Stimulated activated CD8-positive, alpha-beta memory T cell treated with anti-CD3 and anti-CD28 coated beads, Interleukin-15, amount 100 ng/mL, for 1 hour (primary cell): ENCODE measurements around the gene FHIP1B.
"Not testable (repeated sequence)": the region's sequence is repeated elsewhere in the genome, so short reads cannot be mapped to it uniquely, and the experiment has no call there.

ENCODE experiments used
- DNase-seq: peaks from one replicate; pipeline ENCODE4 v3.0.0-alpha.2; 2020; ENCODE audit warnings: low read depth

FHIP1B gene

GRCh38 chr11:6234387-6235107 is at the start of gene FHIP1B:
Gene FHIP1B (minus strand): TSS chr11:6234636. CDS start chr11:6224516, 10,120 bp downstream.
- DNase-seq, result peak; percentile 97

- DNase-seq, result no peak
These were observed 49.1 kb upstream of the FHIP1B start for GRCh38 chr11:6283453-6284023.

GRCh38 chr11:6280809-6281208 is 46.4 kb upstream of the FHIP1B start:
- DNase-seq, result not testable (repeated sequence)

DNA sequence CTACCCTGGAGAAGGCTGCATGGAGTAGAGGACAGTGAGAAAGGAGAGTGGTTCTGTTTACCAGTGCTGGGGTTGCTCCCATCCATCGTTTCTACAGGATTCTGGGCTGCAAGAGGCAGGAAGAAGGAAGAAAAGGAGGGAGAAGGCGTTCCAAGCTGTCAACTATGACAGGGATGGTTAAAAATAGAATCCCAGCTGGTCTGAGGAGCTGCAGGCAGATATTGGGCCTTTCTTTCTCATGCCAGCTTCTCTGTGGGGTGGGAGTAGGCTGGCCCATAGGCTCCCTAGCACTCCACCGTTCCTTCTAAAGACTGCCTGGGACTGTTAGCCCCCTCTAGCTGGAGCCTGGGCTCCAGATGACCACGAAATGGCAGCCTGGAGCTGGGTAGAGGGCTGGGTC is 38.8 kb upstream of the FHIP1B start:
- no peak for DNase-seq

DNA sequence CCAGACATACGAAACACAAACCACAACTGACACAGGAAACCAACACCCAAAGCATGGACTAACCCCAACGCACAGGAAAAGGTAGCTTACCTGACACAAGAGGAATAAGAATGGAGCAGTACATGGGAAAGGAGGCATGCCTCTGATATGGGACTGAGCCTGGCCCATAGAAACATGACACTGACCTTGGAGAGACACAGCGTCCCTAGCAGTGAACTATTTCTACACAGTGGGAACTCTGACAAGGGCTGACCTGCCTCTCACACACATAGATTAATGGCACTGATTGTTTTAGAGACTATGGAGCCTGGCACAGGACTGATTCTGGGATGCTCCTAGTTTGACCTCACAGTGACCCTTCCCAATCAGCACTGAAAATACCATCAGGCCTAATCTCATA is 37.2 kb upstream of the FHIP1B start:
- DNase-seq, result no peak

DNA sequence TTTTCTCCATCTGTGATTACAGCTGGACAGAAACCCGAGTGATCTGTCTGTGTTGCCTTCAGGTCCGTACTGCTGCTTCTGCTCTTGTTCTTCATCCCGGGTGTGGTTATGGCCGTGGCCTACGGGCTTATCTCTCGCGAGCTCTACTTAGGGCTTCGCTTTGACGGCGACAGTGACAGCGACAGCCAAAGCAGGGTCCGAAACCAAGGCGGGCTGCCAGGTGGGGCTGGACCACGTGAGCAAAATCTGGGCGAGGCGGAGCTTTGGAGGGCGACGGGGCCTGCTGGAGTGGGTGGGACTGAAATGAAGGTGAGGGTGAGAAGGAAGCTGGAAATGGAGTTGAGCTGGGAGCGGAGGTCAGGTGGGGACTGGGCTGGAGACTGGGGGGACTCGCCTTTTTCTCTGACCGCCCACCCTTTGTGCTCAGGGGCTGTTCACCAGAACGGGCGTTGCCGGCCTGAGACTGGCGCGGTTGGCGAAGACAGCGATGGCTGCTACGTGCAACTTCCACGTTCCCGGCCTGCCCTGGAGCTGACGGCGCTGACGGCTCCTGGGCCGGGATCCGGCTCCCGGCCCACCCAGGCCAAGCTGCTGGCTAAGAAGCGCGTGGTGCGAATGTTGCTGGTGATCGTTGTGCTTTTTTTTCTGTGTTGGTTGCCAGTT is 36.3 kb upstream of the FHIP1B start:
- no peak for DNase-seq

- no peak for DNase-seq
These were observed 35.6 kb upstream of the FHIP1B start for GRCh38 chr11:6269994-6270393.

DNA sequence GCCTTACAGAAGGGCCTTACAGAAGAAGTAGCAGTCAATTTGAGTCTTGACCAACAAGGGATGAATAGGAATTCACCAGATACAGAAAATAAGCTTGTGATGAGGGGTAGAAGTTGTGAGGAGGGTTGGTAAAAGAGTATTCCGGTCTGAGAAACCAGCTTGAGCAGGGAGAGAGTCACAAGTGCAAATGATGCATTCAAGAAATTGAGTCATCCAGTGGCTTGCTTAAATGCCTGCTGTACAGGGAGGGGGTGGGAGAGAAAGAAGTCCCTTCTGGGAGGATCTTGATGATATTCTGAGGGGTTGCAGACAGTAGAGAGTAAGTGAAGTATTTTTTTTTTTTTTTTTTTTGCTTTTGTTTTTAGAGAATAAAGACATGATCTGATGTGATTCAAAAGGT is 34.4 kb upstream of the FHIP1B start:
- DNase-seq, result no peak

DNA sequence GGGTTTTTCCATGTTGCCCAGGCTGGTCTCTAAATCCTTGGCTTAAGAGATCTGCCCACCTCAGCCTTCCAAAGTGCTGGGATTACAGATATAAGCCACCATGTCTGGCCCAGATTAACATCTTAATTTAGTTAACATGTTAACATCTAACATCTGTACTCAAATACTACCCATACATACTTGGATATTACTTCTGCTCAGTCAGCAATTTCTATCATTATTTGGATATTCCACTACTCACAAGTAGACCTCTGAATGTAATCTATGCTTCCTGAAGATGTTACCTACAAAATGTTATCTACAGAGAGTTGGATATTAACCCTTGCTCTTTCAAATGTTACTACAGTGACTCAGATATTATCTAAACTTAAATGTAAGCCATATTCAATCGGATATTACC is 29.2 kb upstream of the FHIP1B start:
- DNase-seq, result no peak

DNA sequence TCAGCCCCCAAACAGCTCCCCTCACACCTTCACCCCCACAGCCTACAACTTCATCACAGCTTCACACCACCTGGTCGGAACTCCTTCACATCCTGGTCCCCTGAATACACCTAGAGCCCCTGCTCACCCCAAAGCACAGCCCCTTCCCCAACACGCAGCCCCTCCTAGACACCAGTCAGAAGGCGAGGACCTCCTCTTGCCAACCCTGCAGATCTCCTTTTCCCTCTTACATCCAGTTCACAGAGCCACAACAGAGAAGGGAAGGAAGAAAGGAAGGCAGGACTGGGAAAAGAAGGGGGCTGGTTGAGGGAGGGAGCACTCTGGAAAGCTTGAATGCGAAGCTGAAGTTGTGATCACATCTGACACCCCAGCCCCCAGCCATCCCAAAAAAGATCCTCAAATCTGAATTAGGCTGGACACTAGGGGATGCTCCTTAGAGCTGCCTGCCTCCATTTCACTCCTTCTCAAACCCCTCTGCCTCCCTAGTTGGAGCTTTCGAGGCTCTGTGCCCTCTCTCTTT is 25.8 kb upstream of the FHIP1B start:
- DNase-seq, result no peak

DNA sequence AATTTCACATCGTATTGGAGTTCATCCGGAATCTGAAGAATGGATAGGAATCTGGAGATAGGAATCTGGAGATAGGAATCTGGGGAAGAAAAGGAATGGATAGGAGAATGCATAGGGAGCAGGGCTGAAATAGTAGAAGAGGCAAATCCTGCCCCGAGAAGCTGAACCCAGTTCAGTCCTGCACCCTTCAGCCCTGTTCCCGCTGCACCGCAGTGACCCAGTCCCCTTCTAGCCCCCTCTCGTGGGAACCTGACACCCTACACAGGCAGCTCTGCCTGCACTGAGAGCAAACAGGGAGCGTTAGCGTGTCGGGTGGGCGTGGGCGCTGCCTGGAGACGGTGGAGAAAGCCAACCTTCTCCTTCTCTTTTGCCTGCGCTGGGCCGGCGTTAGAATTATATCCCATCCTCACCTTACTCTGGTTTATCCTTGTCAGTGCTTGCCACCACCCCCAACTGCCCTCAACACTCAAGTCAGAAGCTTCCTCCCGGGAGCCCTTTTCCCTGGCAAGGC is 24.2 kb upstream of the FHIP1B start:
- DNase-seq, result no peak

GRCh38 chr11:6258141-6258540 is 23.7 kb upstream of the FHIP1B start:
- DNase-seq, result no peak

- DNase-seq, result no peak
These were observed 18.8 kb upstream of the FHIP1B start for GRCh38 chr11:6253197-6253596.

DNA sequence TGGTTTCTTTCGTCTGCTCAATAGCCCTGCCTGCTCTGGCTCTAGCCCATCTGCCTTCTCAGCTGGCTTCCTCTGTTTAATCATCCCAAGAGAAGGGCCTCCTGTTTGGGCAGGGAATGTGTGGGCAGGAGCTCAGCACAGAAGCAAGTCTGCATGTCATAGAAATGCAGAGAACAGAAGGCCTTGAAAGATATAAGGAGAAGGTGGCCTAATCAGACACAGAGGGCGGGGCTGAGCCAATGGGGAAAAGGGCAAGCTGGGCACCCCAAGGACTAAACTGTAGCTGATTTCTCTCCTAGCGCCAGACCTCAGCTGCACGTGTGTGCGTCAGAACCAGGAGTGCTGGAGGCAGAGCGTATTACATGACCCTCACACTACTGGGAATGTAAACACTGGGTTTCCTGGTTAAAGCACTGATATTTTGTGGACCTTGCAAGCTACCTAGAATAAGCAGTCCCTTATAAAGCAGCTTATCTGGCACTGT is 17.6 kb upstream of the FHIP1B start:
- DNase-seq, result no peak

DNA sequence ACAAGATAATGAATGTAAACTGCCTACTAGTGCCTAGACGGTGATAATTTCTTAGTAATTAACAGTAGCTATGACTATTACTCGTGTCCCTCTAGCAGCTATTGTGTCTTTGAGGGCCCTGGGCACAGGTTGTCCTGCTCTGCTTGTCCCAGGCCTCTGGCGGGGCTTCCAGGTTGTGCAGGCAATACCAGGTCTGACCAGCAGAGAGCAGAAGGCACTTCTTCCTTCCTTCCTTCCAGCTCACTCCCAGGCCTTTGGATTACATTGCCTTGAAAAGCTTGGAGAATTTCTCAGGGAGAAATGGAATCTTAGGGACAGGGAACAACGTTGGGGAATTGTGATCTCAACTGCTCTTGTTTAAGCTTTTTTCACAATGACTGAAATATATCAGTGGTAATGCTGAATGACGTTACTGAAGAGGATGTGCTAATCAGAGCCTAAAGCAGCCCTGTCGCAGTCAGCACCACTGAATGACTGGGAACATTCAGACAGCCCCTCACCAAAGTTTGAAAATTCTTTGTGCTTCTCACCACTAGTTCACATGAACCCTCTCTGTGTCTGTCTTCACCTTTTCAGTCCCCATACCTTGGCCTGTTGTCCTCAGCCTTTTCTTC is 16.8 kb upstream of the FHIP1B start:
- DNase-seq, result no peak

DNA sequence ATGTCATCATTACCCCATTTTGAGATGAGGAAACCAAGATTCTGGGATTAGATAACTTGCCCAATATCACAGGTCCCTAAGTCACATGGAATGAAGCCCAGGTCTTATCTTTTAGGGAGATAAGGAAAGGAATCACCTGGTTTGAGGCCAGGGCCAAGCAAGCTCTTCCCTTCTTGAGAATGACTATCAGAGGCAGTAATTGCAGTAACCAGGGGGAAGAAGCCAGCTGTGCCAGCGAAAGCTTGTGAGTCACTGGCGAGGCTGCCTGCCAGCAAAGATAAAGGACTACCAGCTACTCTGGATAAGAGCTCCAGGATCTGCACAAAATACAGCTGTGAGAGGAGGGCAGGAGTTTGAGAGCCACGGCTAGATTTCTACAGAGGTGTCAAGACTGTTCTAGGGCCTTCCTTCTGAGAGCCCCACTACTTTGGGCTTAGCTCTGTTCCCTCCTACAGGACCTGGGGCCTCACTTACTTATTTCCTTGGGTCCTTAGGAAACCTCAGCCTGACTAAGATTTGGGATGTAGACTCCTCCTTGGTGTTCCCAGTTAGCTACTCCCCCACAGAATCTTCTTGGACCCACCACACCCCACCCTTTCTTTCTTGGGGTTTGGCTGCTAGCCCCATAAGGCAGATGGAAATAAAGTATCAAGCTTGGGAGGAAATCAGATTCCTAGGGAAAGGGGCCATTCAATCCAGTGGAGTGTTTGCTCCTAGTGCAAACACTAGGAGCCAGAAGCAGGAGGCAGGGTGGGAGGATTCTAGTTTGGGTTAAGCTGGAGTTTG is 15.5 kb upstream of the FHIP1B start:
- no peak for DNase-seq

- DNase-seq, result not testable (repeated sequence)
These were observed 14.5 kb upstream of the FHIP1B start for GRCh38 chr11:6248897-6249296.

- DNase-seq, result no peak
These were observed 13.8 kb upstream of the FHIP1B start for GRCh38 chr11:6248248-6248647.

DNA sequence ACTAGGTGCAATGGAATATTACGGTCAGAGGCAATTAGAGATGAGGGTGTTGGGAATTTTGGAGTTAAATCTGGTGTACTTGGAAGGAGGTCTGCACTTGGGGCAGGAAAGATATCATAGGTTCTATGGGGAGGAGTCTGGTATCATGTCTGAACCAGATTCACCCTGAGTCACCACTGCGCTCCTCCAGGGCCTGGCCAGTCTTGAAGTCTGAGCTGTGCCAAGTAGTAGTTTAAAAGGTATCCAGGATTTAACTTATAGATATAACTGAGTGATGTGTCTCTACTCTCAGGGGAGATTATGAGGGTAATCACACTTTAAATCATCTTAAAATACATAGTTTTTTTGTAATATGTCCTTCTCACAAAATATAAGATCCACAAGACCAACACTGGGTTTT is 11.1 kb upstream of the FHIP1B start:
- DNase-seq, result no peak

DNA sequence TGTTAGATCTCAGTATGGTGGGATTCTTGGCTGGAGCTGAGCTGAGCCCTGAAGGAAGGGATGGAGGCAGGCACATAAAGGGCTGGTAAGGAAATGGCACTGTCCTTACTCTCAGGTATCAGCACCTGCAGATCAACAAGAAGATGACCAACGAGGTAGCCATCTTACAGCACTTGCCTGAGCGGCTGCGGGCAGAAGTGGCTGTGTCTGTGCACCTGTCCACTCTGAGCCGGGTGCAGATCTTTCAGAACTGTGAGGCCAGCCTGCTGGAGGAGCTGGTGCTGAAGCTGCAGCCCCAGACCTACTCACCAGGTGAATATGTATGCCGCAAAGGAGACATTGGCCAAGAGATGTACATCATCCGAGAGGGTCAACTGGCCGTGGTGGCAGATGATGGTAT is 6.9 kb upstream of the FHIP1B start:
- no peak for DNase-seq

DNA sequence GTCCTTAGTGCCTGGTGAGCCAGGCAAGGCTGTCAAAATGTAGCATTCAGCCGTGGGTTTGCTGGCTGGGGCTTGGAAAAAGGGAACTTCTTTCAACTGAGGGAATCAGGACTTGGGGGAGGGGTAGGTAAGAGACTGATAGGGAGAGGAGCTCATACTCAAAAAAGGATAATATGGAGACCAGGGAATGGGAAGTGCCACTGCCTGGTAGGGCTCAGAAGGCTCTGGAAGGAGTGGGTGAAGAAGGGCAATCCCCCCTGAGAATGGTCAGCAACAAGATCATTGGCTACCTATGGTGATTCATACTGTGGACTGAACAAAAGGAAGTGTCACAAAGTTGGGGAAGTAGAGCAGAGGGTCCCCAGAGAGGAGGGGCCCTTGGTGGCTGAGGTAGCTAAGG is 6.3 kb upstream of the FHIP1B start:
- DNase-seq, result no peak

- no peak for DNase-seq
These were observed 5.7 kb upstream of the FHIP1B start for GRCh38 chr11:6240139-6240538.
